Muscle of leg (tissue), 11 donors: ENCODE measurements around the gene KRTAP10-6. TPM values are rescaled to one million over a fixed set of nuclear protein-coding genes. Genes with fewer than 3 reads are reported as not detected.
"Not testable (repeated sequence)": the region's sequence is repeated elsewhere in the genome, so short reads cannot be mapped to it uniquely, and the experiment has no call there.

Source experiments
- DNase-seq: peaks from one replicate; pipeline ENCODE4 v3.0.0; 2013
- H3K27ac ChIP-seq: one replicate; pipeline ENCODE4 v1.5.1; 2013; ENCODE audit warnings: mild to moderate bottlenecking, low read length, control low read depth
- H3K27me3 ChIP-seq: one replicate; pipeline ENCODE4 v1.6.1; 2013; ENCODE audit warnings: low read length; ENCODE audit not compliant: control insufficient read depth, insufficient read depth
- H3K36me3 ChIP-seq: one replicate; pipeline ENCODE4 v1.6.1; 2013; ENCODE audit warnings: low read length; ENCODE audit not compliant: control insufficient read depth, insufficient read depth
- H3K4me1 ChIP-seq: one replicate; pipeline ENCODE4 v1.6.1; 2013; ENCODE audit warnings: low read length; ENCODE audit not compliant: control insufficient read depth, insufficient read depth
- H3K4me3 ChIP-seq: one replicate; pipeline ENCODE4 v1.5.1; 2013; ENCODE audit warnings: low read length, control low read depth
- H3K9me3 ChIP-seq: replicated peaks from 2 replicates; pipeline ENCODE4 v1.6.1; 2013; ENCODE audit warnings: low read depth, low read length; ENCODE audit not compliant: control insufficient read depth
- WGBS: methylation state at CpG from one replicate; pipeline ENCODE4 v1.1.5; 2013; ENCODE audit warnings: missing lambda C conversion rate; ENCODE audit not compliant: insufficient coverage; 5-methylcytosine and 5-hydroxymethylcytosine counted together
- polyA plus RNA-seq, 8 donors: library from polyadenylated mRNA; unstranded; fragments of 120-200 nt; gene quantifications; one replicate each; pipeline versions ENCODE4 v1.2.1 to v1.2.3, GENCODE V29; 2013; ENCODE audit warnings: inconsistent platforms in 1 of 8, low replicate concordance in 1 of 8; ENCODE audit not compliant: insufficient read length in 8 of 8, insufficient read depth in 1 of 8
- total RNA-seq: library from RNA; stranded (reverse); fragments of 120-200 nt; gene quantifications from one replicate; pipeline ENCODE4 v1.2.4, GENCODE V29; 2013

The KRTAP10-6 gene
- total and polyA plus RNA-seq, 9 donors = not detected

- not testable (repeated sequence) for H3K27me3 ChIP-seq
- WGBS = 64% methylated on average over 4 of the region's 10 CpGs
Observed at GRCh38 chr21:44558329-44558675, 34.0 kb downstream of the KRTAP10-6 start.

GRCh38 chr21:44557491-44558328 is 34.6 kb downstream of the KRTAP10-6 start:
- no peak overlapping the region for H3K27ac ChIP-seq
- DNase-seq = no peak
- no peak overlapping the region for H3K4me3 ChIP-seq
- WGBS = 55% methylated on average over 25 of the region's 30 CpGs
- no peaks in the 10 kb centered on the region for H3K9me3 ChIP-seq
- peaks cover 3% of the 10 kb centered on the region for H3K4me1 ChIP-seq
- H3K27me3 ChIP-seq = peaks cover 9% of the 10 kb centered on the region
- no peaks in the 10 kb centered on the region for H3K36me3 ChIP-seq

More at GRCh38 chr21:44558329-44558675, 34.0 kb downstream of the KRTAP10-6 start:
- H3K4me1 ChIP-seq, H3K9me3 ChIP-seq, DNase-seq, H3K27ac ChIP-seq, H3K4me3 ChIP-seq, H3K36me3 ChIP-seq: not testable (repeated sequence)

GRCh38 chr21:44556879-44557278 is 35.4 kb downstream of the KRTAP10-6 start:
- 81% methylated on average over 7 of the region's 9 CpGs for WGBS
- H3K4me3 ChIP-seq = no peak overlapping the region
- no peak for DNase-seq
- H3K9me3 ChIP-seq = no peaks in the 10 kb centered on the region
- H3K36me3 ChIP-seq = no peaks in the 10 kb centered on the region
- H3K27ac ChIP-seq = no peak overlapping the region
- peaks cover 3% of the 10 kb centered on the region for H3K4me1 ChIP-seq
- peaks cover 9% of the 10 kb centered on the region for H3K27me3 ChIP-seq

- Histone ChIP-seq H3K27me3 (peaks cover 9% of the 10 kb centered on the region), H3K4me1 (peaks cover 3% of the 10 kb centered on the region), H3K9me3 (no peaks in the 10 kb centered on the region), H3K4me3 (no peak overlapping the region), H3K36me3 (no peaks in the 10 kb centered on the region), H3K27ac (no peak overlapping the region)
- 55% methylated on average over 2 of the region's 13 CpGs for WGBS
- no peak for DNase-seq
Observed at GRCh38 chr21:44555200-44555875, 37.0 kb downstream of the KRTAP10-6 start.

GRCh38 chr21:44552681-44553080 is 39.6 kb downstream of the KRTAP10-6 start:
- no peaks in the 10 kb centered on the region for H3K36me3 ChIP-seq
- H3K27ac ChIP-seq = no peak overlapping the region
- 67% methylated on average over 13 of the region's 13 CpGs for WGBS
- peaks cover 5% of the 10 kb centered on the region for H3K4me1 ChIP-seq
- H3K4me3 ChIP-seq = no peak overlapping the region
- peaks cover 12% of the 10 kb centered on the region for H3K27me3 ChIP-seq
- no peak for DNase-seq
- H3K9me3 ChIP-seq = no peaks in the 10 kb centered on the region

GRCh38 chr21:44552136-44552535 is 40.2 kb downstream of the KRTAP10-6 start:
- peaks cover 9% of the 10 kb centered on the region for H3K27me3 ChIP-seq
- no peak overlapping the region for H3K27ac ChIP-seq
- no peaks in the 10 kb centered on the region for H3K36me3 ChIP-seq
- no peak overlapping the region for H3K4me3 ChIP-seq
- 78% methylated on average over 6 of the region's 6 CpGs for WGBS
- DNase-seq = no peak
- H3K4me1 ChIP-seq = peaks cover 2% of the 10 kb centered on the region
- H3K9me3 ChIP-seq = no peaks in the 10 kb centered on the region

- H3K36me3 ChIP-seq = no peaks in the 10 kb centered on the region
- no peak within 1 kb of the TSS for H3K27ac ChIP-seq
- no peak for DNase-seq
- H3K9me3 ChIP-seq = no peaks in the 10 kb centered on the region
- 44% methylated on average over 9 of the region's 17 CpGs for WGBS
- H3K4me1 ChIP-seq = peaks cover 2% of the 10 kb centered on the region
- peaks cover 6% of the 10 kb centered on the region for H3K27me3 ChIP-seq
- no peak within 1 kb of the TSS for H3K4me3 ChIP-seq
Observed at GRCh38 chr21:44551340-44551961, 40.9 kb downstream of the KRTAP10-6 start, which contains the start of gene KRTAP10-2. Gene KRTAP10-2, minus strand, starts transcription at chr21:44551505. Its CDS starts 47 bp downstream, at chr21:44551458.

- H3K36me3 ChIP-seq = no peaks in the 10 kb centered on the region
- no peak overlapping the region for H3K4me3 ChIP-seq
- H3K27me3 ChIP-seq = peaks cover 6% of the 10 kb centered on the region
- peaks cover 2% of the 10 kb centered on the region for H3K4me1 ChIP-seq
- H3K27ac ChIP-seq = no peak overlapping the region
- 58% methylated on average over 9 of the region's 10 CpGs for WGBS
- H3K9me3 ChIP-seq = no peaks in the 10 kb centered on the region
- no peak for DNase-seq
Observed at GRCh38 chr21:44550807-44551206, 41.5 kb downstream of the KRTAP10-6 start.

GRCh38 chr21:44550285-44550684 is 42.0 kb downstream of the KRTAP10-6 start:
- H3K9me3 ChIP-seq, H3K4me3 ChIP-seq, H3K4me1 ChIP-seq, H3K27me3 ChIP-seq, H3K36me3 ChIP-seq, DNase-seq, H3K27ac ChIP-seq: not testable (repeated sequence)
- WGBS = 23% methylated on average over 11 of the region's 17 CpGs

GRCh38 chr21:44549525-44550211 is 42.6 kb downstream of the KRTAP10-6 start:
- Histone ChIP-seq H3K4me3 (no peak overlapping the region), H3K27me3 (peaks cover 6% of the 10 kb centered on the region), H3K4me1 (peaks cover 2% of the 10 kb centered on the region), H3K36me3 (no peaks in the 10 kb centered on the region), H3K27ac (no peak overlapping the region), H3K9me3 (no peaks in the 10 kb centered on the region)
- WGBS = 45% methylated on average over 22 of the region's 25 CpGs
- DNase-seq = no peak
